MM.1S (cell line): ENCODE results near the gene DND1.

Source experiments
- CTCF ChIP-seq: fragments of 300-600 bp; sonication (generic); IDR thresholded peaks from 2 replicates; pipeline ENCODE4 v1.5.1; 2016; ENCODE audit warnings: antibody characterized with exemption, low read length, mixed read lengths
- EZH2 ChIP-seq: fragments of 300-600 bp; sonication (generic); optimal IDR thresholded peaks from 2 replicates; pipeline ENCODE3; 2017; ENCODE audit warnings: low read depth, mild to moderate bottlenecking, antibody characterized with exemption, low read length, mixed read lengths
- EZH2phosphoT487 ChIP-seq: fragments of 300-600 bp; sonication (generic); IDR thresholded peaks from 2 replicates; pipeline ENCODE4 v1.6.1; 2018; ENCODE audit warnings: antibody characterized with exemption, low read length

- no peak for TF ChIP-seq CTCF
- no peak for TF ChIP-seq EZH2phosphoT487
- no peak for TF ChIP-seq EZH2
Observed at GRCh38 chr5:140658870-140659269, 14.5 kb downstream of the DND1 start.
